HEK293 (cell line): ENCODE data around the gene VDR.

Experiments
- BCL11B ChIP-seq: fragments of 450-650 bp; formaldehyde crosslinking; IDR thresholded peaks from 2 replicates; pipeline ENCODE4 v1.5.1; 2016; ENCODE audit warnings: low read depth, missing biosample characterization, missing genetic modification characterization
- ELK4 ChIP-seq: IDR thresholded peaks from 2 replicates; pipeline ENCODE4 v1.6.1; 2011; ENCODE audit warnings: mild to moderate bottlenecking, low read depth, low read length, borderline replicate concordance
- GLI4 ChIP-seq: fragments of 450-650 bp; formaldehyde crosslinking; IDR thresholded peaks from 2 replicates; pipeline ENCODE4 v1.5.1; 2016; ENCODE audit warnings: missing biosample characterization, missing genetic modification characterization
- GLIS2 ChIP-seq: fragments of 450-650 bp; formaldehyde crosslinking; IDR thresholded peaks from 2 replicates; pipeline ENCODE4 v1.5.1; 2016; ENCODE audit warnings: missing biosample characterization, missing genetic modification characterization
- MYNN ChIP-seq: fragments of 450-650 bp; formaldehyde crosslinking; IDR thresholded peaks from 2 replicates; pipeline ENCODE4 v1.5.1; 2016; ENCODE audit warnings: missing biosample characterization, missing genetic modification characterization, borderline replicate concordance
- PRDM2 ChIP-seq: fragments of 450-650 bp; formaldehyde crosslinking; IDR thresholded peaks from 2 replicates; pipeline ENCODE4 v1.5.1; 2016; ENCODE audit warnings: missing biosample characterization, missing genetic modification characterization, borderline replicate concordance
- ZBTB44 ChIP-seq: fragments of 450-650 bp; IDR thresholded peaks from 2 replicates; pipeline ENCODE4 v1.5.1; 2018; ENCODE audit warnings: missing biosample characterization, mild to moderate bottlenecking, missing genetic modification characterization
- ZNF214 ChIP-seq: fragments of 450-650 bp; formaldehyde crosslinking; IDR thresholded peaks from 2 replicates; pipeline ENCODE4 v1.5.1; 2017; ENCODE audit warnings: missing biosample characterization, mild to moderate bottlenecking, missing genetic modification characterization, borderline replicate concordance
- ZNF280D ChIP-seq: fragments of 450-650 bp; formaldehyde crosslinking; IDR thresholded peaks from 2 replicates; pipeline ENCODE4 v1.5.1; 2016; ENCODE audit warnings: missing biosample characterization, missing genetic modification characterization
- ZNF292 ChIP-seq: fragments of 450-650 bp; formaldehyde crosslinking; IDR thresholded peaks from 2 replicates; pipeline ENCODE4 v1.5.1; 2016; ENCODE audit warnings: low read depth, missing biosample characterization, missing genetic modification characterization, borderline replicate concordance
- ZNF350 ChIP-seq: fragments of 450-650 bp; formaldehyde crosslinking; IDR thresholded peaks from 2 replicates; pipeline ENCODE4 v1.5.0; 2017; ENCODE audit warnings: missing biosample characterization, mild to moderate bottlenecking, missing genetic modification characterization
- ZNF354C ChIP-seq: fragments of 450-650 bp; formaldehyde crosslinking; IDR thresholded peaks from 2 replicates; pipeline ENCODE4 v1.5.1; 2016; ENCODE audit warnings: missing biosample characterization, missing genetic modification characterization, low read depth, borderline replicate concordance
- ZNF426 ChIP-seq: fragments of 450-650 bp; formaldehyde crosslinking; IDR thresholded peaks from 2 replicates; pipeline ENCODE4 v1.5.1; 2017; ENCODE audit warnings: missing biosample characterization, missing genetic modification characterization, mild to moderate bottlenecking, inconsistent platforms, moderate library complexity
- ZNF510 ChIP-seq: fragments of 450-650 bp; formaldehyde crosslinking; IDR thresholded peaks from 2 replicates; pipeline ENCODE4 v1.5.1; 2018; ENCODE audit warnings: mild to moderate bottlenecking, missing genetic modification characterization, missing biosample characterization; ENCODE audit not compliant: insufficient replicate concordance
- ZNF555 ChIP-seq: fragments of 450-650 bp; formaldehyde crosslinking; conservative IDR thresholded peaks from 2 replicates; pipeline ENCODE4 v1.5.1; 2017; ENCODE audit warnings: missing biosample characterization, mild to moderate bottlenecking, missing genetic modification characterization, inconsistent platforms
- ZNF585B ChIP-seq: fragments of 450-650 bp; formaldehyde crosslinking; IDR thresholded peaks from 2 replicates; pipeline ENCODE4 v1.5.1; 2016; ENCODE audit warnings: missing biosample characterization, missing genetic modification characterization
- ZNF610 ChIP-seq: fragments of 450-650 bp; formaldehyde crosslinking; IDR thresholded peaks from 2 replicates; pipeline ENCODE4 v1.5.1; 2016; ENCODE audit warnings: missing biosample characterization, missing genetic modification characterization, borderline replicate concordance
- ZNF639 ChIP-seq: fragments of 450-650 bp; formaldehyde crosslinking; IDR thresholded peaks from 2 replicates; pipeline ENCODE4 v1.5.1; 2016; ENCODE audit warnings: missing biosample characterization, missing genetic modification characterization
- ZNF701 ChIP-seq: fragments of 450-650 bp; formaldehyde crosslinking; IDR thresholded peaks from 2 replicates; pipeline ENCODE4 v1.5.1; 2016; ENCODE audit warnings: missing biosample characterization, missing genetic modification characterization
- ZNF707 ChIP-seq: fragments of 450-650 bp; formaldehyde crosslinking; IDR thresholded peaks from 2 replicates; pipeline ENCODE4 v1.5.1; 2016; ENCODE audit warnings: missing biosample characterization, missing genetic modification characterization
- ZNF837 ChIP-seq: fragments of 450-650 bp; formaldehyde crosslinking; IDR thresholded peaks from 2 replicates; pipeline ENCODE4 v1.5.1; 2016; ENCODE audit warnings: missing biosample characterization, missing genetic modification characterization
- ZSCAN16 ChIP-seq: fragments of 450-650 bp; formaldehyde crosslinking; IDR thresholded peaks from 2 replicates; pipeline ENCODE4 v1.5.1; 2016; ENCODE audit warnings: missing biosample characterization, missing genetic modification characterization
- ZSCAN30 ChIP-seq: fragments of 450-650 bp; IDR thresholded peaks from 2 replicates; pipeline ENCODE4 v1.5.1; 2018; ENCODE audit warnings: missing biosample characterization, mild to moderate bottlenecking, missing genetic modification characterization, moderate library complexity
- ZXDB ChIP-seq: fragments of 450-650 bp; formaldehyde crosslinking; IDR thresholded peaks from 2 replicates; pipeline ENCODE4 v1.5.1; 2016; ENCODE audit warnings: missing biosample characterization, missing genetic modification characterization

Gene VDR

GRCh38 chr12:47904713-47905709, at the start of gene VDR (continued):
- no peak for TF ChIP-seq ZNF354C (tag by site-specific recombination)
- TF ChIP-seq ZNF610 (tag by site-specific recombination): no peak
- TF ChIP-seq ZNF350 (tag by site-specific recombination): no peak
- TF ChIP-seq BCL11B (tag by site-specific recombination): peak; percentile 23; the same call in 1 of the 2 replicates
- no peak for TF ChIP-seq MYNN
- TF ChIP-seq ZNF280D (tag by site-specific recombination): no peak
- no peak for TF ChIP-seq ZNF701 (tag by site-specific recombination)
- TF ChIP-seq ZNF214: no peak
- peak; percentile 65 for TF ChIP-seq ZSCAN30
- TF ChIP-seq ZNF555 (tag by site-specific recombination): no peak
- TF ChIP-seq GLIS2 (tag by site-specific recombination): peak; percentile 78
- TF ChIP-seq ZNF292 (tag by site-specific recombination): no peak
- TF ChIP-seq ZNF510: no peak
- no peak for TF ChIP-seq ZBTB44 (tag by site-specific recombination)
- no peak for TF ChIP-seq ZSCAN16 (tag by site-specific recombination)
- peak; percentile 52; the same call in 1 of the 2 replicates for TF ChIP-seq PRDM2 (tag by site-specific recombination)
- no peak for TF ChIP-seq ELK4
- TF ChIP-seq ZNF837 (tag by site-specific recombination): no peak
- no peak for TF ChIP-seq ZNF426 (tag by site-specific recombination)
- TF ChIP-seq ZNF585B (tag by site-specific recombination): no peak
- TF ChIP-seq ZXDB (tag by site-specific recombination): peak; percentile 73
- TF ChIP-seq ZNF707 (tag by site-specific recombination): no peak
- 0 out of 2 replicates have a peak, but pooled peaks have one; percentile 18 for TF ChIP-seq ZNF639 (tag by site-specific recombination)
- TF ChIP-seq GLI4 (tag by site-specific recombination): 0 out of 2 replicates have a peak, but pooled peaks have one; percentile 42
